GM18861 (cell line): ENCODE data around the gene CPAMD8.
A peak's percentile ranks its signal among the peaks of the same experiment; 100 is the strongest.

Experiments used
- ATAC-seq: cut with Tn5 transposase; IDR thresholded peaks from one replicate; pipeline ENCODE4 v1.9.1; 2021; ENCODE audit not compliant: unreplicated experiment

Gene CPAMD8

DNA sequence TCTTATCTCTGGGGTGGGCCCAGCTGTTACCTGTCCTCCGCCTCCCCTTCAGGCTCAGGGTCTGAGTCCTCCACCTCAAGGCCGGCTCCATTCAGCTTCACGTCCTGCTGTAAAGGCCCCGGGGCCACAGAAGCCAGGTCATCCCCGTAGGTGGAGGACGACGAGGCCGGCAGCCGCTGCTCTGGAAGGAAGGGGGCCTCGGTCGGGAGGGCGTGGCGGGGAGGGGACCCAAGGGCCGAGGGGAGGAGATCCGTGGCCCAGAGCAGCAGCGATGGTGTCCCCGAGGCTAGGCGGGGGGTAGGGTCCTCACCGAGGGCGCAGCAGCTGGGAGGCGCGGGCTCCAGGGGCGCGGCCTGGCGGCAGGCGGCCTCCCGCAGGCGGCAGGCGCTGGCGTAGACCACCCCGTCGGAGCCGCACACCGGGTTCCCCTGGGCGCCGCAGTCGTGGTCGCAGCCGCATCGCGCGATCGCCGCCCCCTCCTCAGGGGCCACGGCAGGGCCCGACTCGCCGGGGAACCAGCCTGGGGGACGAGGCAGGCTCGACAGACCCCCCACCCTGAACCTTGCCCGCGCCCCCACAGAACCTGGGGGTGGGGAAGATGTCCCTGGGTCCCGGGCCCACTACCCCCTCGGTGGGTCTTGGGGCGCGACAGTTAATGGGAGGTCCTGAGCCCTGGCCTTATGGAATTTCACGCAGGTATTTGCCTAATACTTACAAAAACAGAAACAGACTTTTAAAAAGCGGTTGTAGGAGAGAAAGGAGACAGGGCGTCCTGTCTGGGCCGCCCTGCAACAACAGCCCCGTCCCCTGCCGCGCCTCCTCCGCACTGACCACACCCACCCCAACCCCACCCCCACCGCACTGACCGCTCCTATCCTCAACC, 130.2 kb downstream of the CPAMD8 start:
- ATAC-seq: no peak

DNA sequence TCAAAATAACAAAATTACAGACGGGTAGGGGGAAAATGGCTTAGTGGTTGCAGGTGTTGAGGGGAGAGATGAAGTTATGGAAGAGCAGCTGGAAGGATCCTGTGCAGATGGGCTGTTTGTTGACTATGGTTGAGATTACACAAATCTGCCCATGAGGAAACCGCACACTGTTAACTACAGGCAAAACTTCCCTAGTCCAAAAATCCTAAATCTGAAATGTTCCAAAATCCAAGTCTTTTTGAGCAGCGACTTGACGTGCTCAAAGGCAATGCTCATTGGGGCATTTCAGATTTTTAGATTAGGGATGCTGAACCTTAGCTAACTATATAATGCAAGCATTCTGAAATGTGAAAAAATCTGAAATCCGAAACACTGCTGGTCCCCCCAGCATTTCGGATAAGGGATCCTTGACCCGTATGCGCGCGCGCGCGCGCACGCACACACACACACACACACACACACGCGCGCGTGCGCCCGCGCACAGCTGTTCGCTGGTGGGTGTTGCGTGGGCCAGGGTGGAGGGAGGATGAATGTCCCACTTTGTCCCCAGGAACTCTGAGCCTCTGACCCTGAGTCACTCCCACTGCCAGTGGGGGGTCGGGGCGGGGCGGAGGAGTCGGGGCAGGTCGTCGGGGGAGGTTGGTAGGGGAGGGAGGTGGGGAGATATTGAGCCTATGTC, 131.0 kb downstream of the CPAMD8 start:
- no peak for ATAC-seq

DNA sequence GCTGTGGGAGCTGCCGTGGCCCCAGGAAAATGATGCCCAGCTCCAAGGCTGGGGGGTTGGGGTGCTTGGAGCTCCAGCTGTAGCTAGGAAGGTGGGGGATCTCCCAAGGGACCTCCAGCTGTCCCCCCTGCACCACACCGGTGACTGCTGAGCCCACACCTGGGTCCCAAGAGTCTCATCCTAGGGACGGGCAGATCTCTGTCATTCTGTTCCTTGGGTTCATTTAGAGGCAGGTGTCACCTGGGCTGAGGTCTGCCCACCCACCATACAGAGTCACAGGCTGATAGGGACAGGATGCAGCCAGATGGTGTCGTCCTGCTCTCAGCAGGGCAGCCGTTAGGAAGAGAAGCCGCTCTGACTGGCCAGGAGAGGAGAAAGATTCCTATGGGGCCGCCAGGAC, 132.5 kb downstream of the CPAMD8 start:
- no peak for ATAC-seq

DNA sequence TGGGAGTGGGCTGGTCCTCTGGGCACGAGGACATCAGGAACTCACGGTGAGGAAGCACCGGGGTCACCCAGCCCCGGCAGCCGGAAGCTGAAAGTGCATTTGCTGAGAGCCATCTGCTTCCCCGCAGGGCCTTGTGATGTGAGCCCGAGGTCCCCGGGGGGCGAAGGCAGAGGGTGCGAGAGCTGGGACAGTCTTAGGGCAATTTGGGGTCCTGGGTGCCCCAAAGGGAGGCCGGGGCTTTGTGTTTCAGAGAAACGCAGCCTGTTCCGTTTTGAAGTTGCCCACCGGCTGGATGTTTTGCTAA, 133.0 kb downstream of the CPAMD8 start:
- no peak for ATAC-seq

DNA sequence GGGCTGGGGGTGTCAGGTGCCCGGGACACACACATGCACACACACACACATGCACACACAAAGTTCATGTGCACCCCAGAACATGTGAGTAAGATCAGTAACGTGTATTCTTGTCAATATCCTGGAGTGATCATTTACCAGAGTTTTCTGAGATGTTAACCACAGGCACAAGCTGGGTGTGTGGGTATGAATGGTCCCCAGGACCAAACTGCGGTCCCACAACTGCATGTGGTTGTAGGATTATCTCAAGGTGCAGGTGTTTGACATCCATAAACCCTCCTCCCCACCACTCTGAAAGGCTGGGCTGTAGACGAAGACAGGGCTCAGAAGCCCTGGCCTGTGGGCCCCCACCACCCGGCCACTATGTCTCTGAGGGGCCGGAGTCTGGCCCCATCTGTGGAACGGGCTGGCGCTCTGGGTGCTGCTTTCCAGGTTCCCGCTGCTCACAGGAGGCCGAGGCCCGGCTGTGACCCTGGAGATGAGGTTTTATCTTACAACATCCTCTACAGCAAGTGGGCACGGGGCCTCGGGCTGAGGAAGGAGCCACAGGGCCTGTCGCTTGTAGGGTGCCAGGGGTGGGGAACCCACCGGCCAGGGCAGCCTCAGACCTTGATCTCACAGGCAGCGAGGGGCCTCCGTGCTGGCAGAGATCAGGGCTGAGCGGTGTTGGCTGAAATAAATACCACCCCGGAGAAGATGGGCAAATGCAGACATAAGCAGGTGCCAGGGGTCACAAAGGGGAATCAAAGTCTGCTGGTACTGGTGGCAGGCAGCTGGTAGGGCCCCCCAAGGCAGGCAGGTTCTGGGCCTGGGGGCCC, 133.5 kb downstream of the CPAMD8 start:
- ATAC-seq: peak; percentile 26

DNA sequence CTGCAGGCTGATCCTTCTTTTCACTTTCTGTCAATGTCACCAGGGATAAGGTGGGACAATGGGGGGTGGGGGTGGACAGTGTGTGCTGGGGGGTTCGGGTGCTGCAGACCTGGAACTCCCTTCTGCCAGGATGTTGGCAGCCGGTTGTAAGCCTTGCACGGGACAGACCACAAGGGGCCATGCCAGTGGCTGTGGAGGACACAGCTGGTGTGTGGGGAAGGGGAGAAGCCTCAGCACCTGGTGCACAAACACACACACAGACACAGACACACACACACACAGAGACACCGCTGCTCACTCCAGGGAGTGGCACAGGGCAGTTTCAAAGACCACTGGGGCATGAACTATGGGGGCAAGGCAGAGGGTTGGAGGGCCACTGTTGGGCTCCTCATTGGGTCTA, 134.2 kb downstream of the CPAMD8 start:
- ATAC-seq: no peak

DNA sequence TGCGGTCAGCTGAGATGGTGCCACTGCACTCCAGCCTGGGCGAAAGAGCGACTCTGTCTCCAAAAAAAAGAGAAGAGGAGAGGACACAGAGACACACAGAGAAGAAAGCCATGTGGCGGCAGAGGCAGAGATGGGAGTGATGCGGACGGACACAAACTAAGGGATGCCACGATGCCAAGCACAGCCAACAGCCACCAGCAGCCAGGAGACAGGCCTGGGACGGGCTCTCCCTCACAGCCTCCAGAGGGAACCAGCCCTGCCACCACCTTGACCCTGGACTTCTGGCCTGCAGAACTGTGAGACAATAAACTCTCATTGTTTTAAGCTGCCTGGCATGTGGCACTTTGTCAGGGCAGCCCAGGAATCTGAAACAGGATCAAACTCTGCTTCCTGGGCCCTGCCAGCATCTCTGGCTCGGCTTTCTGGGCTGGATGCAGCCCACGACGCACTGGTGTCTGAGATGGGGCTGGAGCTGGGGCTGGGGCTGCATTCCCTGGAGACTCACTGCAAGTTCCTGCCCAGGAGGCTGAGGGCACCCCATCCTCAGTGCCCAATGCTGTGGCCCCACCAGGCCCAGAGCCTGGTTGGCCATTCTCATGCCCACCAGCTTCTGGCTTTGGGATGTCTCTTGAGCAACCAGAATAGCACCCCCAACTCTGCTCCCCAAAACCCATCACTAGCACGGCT, 134.8 kb downstream of the CPAMD8 start:
- no peak for ATAC-seq

DNA sequence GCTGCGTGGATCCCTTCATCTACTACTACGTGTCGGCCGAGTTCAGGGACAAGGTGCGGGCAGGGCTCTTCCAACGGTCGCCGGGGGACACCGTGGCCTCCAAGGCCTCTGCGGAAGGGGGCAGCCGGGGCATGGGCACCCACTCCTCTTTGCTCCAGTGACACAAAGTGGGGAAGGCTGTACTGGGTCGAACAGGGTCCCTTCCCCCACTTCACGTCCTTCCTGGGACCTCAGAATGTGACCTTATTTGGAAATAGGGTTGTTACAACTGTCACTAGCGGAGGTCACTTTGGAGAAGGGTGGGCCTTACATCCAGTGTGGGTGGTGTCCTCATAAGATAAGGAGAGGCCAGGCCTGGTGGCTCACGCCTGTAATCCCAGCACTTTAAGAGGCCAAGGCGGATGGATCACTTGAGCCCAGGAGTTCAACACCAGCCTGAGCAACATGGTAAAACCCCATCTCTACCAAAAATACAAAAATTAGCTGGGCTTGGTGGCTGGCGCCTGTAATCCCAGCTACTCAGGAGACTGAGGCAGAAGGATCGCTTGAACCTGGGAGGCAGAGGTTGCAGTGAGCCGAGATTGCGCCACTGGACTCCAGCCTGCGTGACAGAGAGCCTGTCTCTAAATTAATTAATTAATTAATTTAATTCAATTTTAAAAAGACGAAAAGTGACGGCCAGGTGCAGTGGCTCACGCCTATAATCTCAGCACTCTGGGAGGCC, 136.0 kb downstream of the CPAMD8 start:
- ATAC-seq: no peak

DNA sequence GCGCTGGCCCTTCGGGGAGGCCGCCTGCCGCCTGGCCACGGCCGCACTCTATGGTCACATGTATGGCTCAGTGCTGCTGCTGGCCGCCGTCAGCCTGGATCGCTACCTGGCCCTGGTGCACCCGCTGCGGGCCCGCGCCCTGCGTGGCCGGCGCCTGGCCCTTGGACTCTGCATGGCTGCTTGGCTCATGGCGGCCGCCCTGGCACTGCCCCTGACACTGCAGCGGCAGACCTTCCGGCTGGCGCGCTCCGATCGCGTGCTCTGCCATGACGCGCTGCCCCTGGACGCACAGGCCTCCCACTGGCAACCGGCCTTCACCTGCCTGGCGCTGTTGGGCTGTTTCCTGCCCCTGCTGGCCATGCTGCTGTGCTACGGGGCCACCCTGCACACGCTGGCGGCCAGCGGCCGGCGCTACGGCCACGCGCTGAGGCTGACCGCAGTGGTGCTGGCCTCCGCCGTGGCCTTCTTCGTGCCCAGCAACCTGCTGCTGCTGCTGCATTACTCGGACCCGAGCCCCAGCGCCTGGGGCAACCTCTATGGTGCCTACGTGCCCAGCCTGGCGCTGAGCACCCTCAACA, 136.6 kb downstream of the CPAMD8 start:
- no peak for ATAC-seq

DNA sequence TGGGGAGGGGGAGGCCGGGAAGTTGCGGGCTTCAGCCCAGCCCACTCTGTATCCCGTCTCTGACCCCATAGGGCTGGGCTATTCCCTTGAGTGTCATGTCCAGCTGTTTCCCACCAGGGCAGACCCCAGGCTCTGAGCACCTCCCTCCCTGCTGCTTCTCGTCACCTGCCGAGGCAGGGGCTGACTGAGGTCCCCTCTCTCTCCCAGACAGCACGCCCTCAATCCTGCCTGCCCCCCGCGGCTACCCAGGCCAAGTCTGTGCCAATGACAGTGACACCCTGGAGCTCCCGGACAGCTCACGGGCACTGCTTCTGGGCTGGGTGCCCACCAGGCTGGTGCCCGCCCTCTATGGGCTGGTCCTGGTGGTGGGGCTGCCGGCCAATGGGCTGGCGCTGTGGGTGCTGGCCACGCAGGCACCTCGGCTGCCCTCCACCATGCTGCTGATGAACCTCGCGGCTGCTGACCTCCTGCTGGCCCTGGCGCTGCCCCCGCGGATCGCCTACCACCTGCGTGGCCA, 137.2 kb downstream of the CPAMD8 start:
- ATAC-seq: no peak

DNA sequence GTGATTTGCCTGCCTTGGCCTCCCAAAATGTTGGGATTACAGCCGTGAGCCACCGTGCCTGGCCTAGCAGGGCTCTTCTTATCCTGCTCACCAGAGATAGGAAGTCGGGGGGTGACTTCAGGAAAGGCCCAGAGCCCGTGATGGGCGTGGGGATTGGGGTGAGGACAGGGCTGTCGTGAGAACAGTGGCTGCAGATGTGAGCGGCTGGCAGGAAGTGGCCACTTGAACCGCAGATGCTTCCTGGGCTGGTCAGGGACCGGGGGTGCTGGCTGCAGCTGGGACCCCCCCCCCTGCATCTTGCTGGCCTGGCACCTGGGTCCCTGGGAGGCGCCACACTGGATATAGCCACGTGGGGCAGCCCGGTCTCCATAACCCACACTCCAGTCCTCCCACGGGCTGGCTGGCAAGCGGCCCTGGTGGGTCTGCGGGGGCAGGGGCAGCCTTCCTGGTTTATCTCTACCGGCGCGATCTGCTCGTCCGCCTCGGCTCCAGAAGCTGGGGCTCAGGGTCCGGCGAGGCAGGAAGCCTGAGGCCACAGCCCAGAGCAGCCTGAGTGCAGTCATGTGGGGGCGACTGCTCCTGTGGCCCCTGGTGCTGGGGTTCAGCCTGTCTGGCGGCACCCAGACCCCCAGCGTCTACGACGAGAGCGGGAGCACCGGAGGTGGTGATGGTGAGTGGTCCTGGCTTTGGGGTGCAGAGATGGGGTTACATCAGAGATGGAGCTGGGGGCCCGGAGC, 137.8 kb downstream of the CPAMD8 start, which contains the start of gene F2RL3:
TSS of gene F2RL3 (plus strand) at position 371 of the 737 bp plus-strand sequence. CDS start at position 562, 191 bp downstream.
- no peak for ATAC-seq

DNA sequence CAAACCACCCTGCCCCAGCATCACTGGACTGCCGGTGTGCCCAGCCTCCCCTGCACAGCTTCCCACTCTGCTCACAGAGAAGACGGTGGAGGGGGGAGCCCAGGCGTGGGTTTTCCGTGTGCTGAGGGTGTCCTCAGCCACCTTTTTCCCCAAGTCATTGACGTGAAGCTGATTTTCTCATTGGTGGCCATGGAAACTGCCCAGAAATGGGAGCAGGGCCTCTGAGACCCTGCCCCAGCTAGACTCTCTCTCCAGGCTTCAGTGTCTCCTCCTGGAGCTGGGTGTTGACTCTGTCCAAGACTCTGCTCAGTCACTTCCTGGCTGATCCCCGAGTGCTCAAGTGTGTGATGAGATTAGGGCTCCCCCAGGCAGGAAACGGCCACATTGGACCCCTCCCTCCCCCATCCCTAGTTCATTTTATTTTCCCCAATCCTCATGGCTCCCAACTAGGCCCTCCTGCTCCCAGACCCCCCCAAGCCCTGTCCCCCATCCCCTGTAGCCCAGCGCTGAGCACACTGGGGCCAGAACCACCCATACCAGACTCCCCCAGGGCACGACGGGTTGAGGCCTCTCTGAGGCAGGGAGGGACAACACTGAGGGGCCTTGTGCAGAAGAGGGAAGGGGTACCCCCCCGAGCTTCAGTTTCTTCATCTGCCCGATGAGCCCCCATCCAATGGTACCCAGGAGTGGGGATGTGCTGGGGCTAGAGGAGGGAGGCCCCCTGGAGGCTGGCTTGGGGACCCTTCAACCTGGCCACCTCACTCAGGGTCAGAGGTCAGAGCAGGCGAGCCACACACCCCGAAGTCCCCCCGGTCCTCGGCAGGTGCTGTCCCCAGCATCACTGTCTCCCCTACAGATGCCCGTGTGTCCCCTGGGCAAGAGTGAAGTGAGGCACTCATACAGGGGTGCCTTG, 139.0 kb downstream of the CPAMD8 start:
- no peak for ATAC-seq

DNA sequence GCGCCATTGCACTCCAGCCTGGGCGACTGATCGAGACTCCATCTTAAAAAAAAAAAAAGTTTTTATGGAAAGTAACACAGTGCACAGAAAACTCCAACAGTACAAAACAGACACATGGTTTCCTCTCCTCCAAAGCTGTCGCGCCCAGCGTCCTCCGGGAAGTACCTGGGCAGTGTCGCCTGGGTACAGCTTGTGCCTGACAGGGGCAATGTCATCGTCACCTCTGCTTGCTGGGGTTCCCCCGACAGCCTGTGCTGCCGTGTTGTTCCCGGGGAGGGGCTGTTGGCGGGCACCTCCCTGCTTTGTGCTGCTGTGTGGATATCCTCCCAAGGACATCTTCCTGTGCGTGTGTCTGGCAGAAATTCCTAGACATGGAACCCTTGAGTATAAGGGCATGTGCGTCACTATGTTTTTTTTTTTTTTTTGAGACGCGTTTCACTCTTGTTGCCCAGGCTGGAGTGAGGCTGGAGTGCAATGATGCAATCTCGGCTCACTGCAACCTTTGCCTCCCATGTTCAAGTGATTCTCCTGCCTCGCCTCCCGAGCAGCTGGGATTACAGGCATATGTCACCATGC, 140.2 kb downstream of the CPAMD8 start:
- no peak for ATAC-seq

DNA sequence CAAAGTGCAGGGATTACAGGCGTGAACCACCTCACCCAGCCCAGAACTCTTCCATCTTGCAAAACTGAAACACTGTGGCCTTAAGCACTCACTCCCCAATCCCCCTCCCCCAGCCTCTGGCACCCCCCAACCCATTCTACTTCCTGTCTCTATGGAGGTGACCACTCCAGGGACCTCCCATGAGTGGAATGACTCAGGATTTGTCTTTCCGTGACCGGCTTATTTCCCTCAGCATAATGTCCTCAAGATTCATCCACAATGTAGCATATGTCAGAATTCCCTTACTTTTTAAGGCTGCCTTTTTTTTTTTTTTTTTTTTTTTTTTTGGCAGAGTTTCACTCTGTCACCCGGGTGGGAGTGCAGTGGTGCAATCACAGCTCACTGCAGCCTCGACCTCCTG, 141.4 kb downstream of the CPAMD8 start:
- ATAC-seq: no peak

DNA sequence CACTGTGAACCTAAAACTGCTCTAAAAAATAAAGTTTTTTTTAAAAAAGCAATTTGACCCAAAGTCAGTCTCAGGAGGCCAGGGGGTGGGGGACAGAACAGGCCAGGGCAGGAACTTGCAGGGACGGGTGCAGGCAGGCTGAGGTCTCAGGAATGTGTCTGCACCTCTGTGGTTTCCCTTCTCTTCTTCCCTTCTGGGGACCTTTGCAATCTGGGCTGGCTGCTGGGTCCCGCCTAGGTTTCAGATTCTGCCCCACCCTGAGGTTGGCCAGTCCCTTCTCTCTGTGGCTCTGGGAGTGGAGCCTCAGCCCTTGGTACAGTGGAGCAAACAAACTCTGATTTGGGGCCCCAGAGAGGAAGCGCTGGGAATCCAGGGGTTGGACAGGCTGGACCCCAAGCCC, 143.1 kb downstream of the CPAMD8 start:
- no peak for ATAC-seq

DNA sequence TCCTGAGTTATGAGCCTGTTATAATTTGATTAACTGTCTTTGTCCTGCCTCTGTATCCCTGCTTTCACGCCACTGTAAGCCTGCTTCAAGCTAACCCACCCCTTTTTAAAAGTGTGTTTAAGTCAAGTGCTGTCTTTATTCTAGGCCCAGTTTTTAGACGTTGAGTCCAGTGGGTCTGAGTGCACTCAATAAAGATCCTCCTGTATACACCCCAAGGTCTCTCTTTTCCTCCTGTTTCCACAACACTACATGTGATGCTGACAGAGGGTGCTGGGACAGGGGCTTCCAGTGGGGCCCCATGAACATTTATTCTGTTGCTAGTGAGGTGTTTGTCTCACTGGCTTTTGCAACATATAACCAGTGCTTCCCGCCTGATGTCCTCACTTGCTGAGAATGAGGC, 144.5 kb downstream of the CPAMD8 start:
- no peak for ATAC-seq

DNA sequence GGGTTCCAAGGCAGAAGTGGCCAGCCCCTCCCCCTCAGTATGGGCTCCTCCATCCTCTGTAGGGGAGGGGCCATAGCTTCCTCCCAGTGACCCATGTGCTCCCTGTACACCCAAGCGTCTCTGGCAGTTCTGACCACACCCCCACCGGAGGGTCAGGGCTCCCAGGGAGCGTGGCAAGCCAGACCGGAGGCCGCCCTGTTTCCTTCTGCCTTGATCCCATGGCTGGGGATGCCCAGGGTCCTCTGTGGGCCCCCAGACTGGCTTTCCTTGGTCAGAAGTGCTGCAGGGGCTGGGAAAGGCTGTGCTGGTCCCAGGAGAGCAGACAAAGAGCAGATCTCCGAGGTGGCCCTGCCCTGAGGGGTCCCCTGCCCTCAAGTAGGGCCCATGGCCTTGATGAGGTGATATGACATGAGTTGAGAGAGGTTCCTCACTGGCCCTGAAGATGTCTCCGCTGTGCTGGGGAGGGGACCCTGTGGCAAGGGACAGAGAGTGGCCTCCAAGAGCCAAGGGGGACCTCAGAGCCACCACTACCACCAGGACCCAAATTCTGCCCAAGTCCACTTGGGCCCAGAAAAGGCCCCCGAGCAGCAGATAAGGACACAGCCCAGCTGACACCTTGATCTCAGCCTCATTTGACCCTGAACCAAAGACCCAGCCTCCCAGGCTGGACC, 145.6 kb downstream of the CPAMD8 start:
- ATAC-seq: no peak
